Mesendoderm (in vitro differentiated cells): Measurements from ENCODE around the gene MYO15B.

Source experiments
- DNase-seq: peaks from one replicate; pipeline ENCODE4 v3.0.0; 2013
- H2AK5ac ChIP-seq: 2 replicates; pipeline ENCODE4 v1.6.1; 2013; ENCODE audit warnings: low read length, inconsistent platforms
- H2BK120ac ChIP-seq: 2 replicates; pipeline ENCODE4 v1.6.1; 2013; ENCODE audit warnings: low read depth, mild to moderate bottlenecking, low read length, moderate library complexity, mixed read lengths
- H2BK15ac ChIP-seq: replicated peaks from 2 replicates; pipeline ENCODE4 v1.6.1; 2013; ENCODE audit warnings: low read depth, mild to moderate bottlenecking, moderate library complexity
- H2BK5ac ChIP-seq: 2 replicates; pipeline ENCODE4 v1.6.1; 2013; ENCODE audit warnings: low read length, inconsistent platforms
- H3K18ac ChIP-seq: 2 replicates; pipeline ENCODE4 v1.6.1; 2013; ENCODE audit warnings: mild to moderate bottlenecking, low read length, mixed read lengths
- H3K23ac ChIP-seq: one replicate; pipeline ENCODE4 v1.6.1; 2013; ENCODE audit warnings: low read length
- H3K27ac ChIP-seq: 2 replicates; pipeline ENCODE4 v1.5.1; 2013; ENCODE audit warnings: low read depth, mild to moderate bottlenecking, inconsistent platforms, low read length, moderate library complexity
- H3K27me3 ChIP-seq: 2 replicates; pipeline ENCODE4 v1.6.1; 2013; ENCODE audit warnings: low read length, control low read depth, mild to moderate bottlenecking, inconsistent platforms; ENCODE audit not compliant: insufficient read depth, poor library complexity
- H3K36me3 ChIP-seq: 2 replicates; pipeline ENCODE4 v1.6.1; 2013; ENCODE audit warnings: low read length, inconsistent platforms; ENCODE audit not compliant: control insufficient read depth, insufficient read depth
- H3K4ac ChIP-seq: one replicate; pipeline ENCODE4 v1.6.1; 2013; ENCODE audit warnings: low read depth, mild to moderate bottlenecking, low read length, moderate library complexity
- H3K4me1 ChIP-seq: 2 replicates; pipeline ENCODE4 v1.6.1; 2013; ENCODE audit warnings: low read depth, low read length, inconsistent platforms; ENCODE audit not compliant: control insufficient read depth
- H3K4me2 ChIP-seq: 2 replicates; pipeline ENCODE4 v1.6.1; 2013; ENCODE audit warnings: low read length
- H3K4me3 ChIP-seq: 2 replicates; pipeline ENCODE4 v1.5.1; 2013; ENCODE audit warnings: mild to moderate bottlenecking, low read length
- H3K56ac ChIP-seq: one replicate; pipeline ENCODE4 v1.6.1; 2013; ENCODE audit warnings: low read length
- H3K79me1 ChIP-seq: 2 replicates; pipeline ENCODE4 v1.6.1; 2013; ENCODE audit warnings: low read length, inconsistent platforms
- H3K79me2 ChIP-seq: 2 replicates; pipeline ENCODE4 v1.6.1; 2013; ENCODE audit warnings: mild to moderate bottlenecking, low read length; ENCODE audit not compliant: control insufficient read depth, insufficient read depth
- H3K9ac ChIP-seq: 2 replicates; pipeline ENCODE4 v1.6.1; 2013; ENCODE audit warnings: low read length, inconsistent platforms
- H4K5ac ChIP-seq: one replicate; pipeline ENCODE4 v1.6.1; 2013; ENCODE audit warnings: low read length
- H4K8ac ChIP-seq: one replicate; pipeline ENCODE4 v1.6.1; 2013; ENCODE audit warnings: low read depth, mild to moderate bottlenecking, control low read depth, low read length, moderate library complexity
- WGBS: extraction: QIAGEN DNeasy Blood & Tissue Kit; methylation state at CpG from one replicate; pipeline ENCODE4 v1.1.7; 2013; ENCODE audit warnings: low lambda C conversion rate, missing lambda C conversion rate; ENCODE audit not compliant: insufficient coverage; ENCODE audit errors: extremely low coverage; 5-methylcytosine and 5-hydroxymethylcytosine counted together

Gene MYO15B

DNA sequence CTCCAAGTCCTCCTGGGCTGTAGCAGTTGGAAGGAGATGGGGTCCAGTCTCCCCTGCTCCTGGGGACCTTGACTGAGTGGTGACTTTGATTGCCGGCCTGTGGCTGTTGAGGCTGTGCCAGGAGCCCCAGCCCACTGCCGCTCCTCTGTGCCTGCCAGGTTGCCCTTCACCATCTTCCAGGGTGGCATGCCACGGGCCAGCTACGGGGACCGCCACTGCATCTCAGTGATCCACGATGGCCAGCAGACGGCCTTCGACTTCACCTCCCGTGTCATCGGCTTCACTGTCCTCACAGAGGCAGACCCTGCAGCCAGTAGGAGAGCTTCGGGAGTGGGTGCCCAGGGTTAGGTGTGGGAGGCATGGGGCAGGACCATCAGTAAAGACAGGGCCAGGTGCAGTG lies 23.4 kb upstream of the MYO15B start:
- no peak overlapping the region for H3K4ac ChIP-seq
- H3K36me3 ChIP-seq: no peaks in the 10 kb centered on the region
- no peak overlapping the region for H2BK5ac ChIP-seq
- H3K18ac ChIP-seq: no peak overlapping the region
- DNase-seq: no peak
- H3K4me3 ChIP-seq: no peak overlapping the region
- H3K79me1 ChIP-seq: no peaks in the 10 kb centered on the region
- no peaks in the 10 kb centered on the region for H3K4me1 ChIP-seq
- H3K27ac ChIP-seq: no peak overlapping the region
- no peaks in the 10 kb centered on the region for H3K27me3 ChIP-seq
- H3K79me2 ChIP-seq: no peaks in the 10 kb centered on the region
- H3K23ac ChIP-seq: no peak overlapping the region
- H4K8ac ChIP-seq: no peak overlapping the region
- no peak overlapping the region for H4K5ac ChIP-seq
- H3K4me2 ChIP-seq: no peak overlapping the region
- H3K9ac ChIP-seq: no peak overlapping the region
- H2BK15ac ChIP-seq: no peak overlapping the region
- no peak overlapping the region for H3K56ac ChIP-seq
- no peak overlapping the region for H2AK5ac ChIP-seq
- H2BK120ac ChIP-seq: no peak overlapping the region
- no CpG with 5 or more reads among the region's 11 CpGs for WGBS

- WGBS: no CpG with 5 or more reads among the region's 7 CpGs
Observed at GRCh38 chr17:75565066-75565465, 22.5 kb upstream of the MYO15B start.

GRCh38 chr17:75565618-75566017 lies 22.0 kb upstream of the MYO15B start:
- Histone ChIP-seq H2BK15ac (no peak overlapping the region), H3K9ac (no peak overlapping the region), H2AK5ac (no peak overlapping the region), H3K4me3 (no peak overlapping the region), H3K4ac (no peak overlapping the region), H4K8ac (no peak overlapping the region), H2BK120ac (no peak overlapping the region), H3K79me2 (no peaks in the 10 kb centered on the region), H3K79me1 (no peaks in the 10 kb centered on the region), H3K4me1 (no peaks in the 10 kb centered on the region), H4K5ac (no peak overlapping the region), H3K27ac (no peak overlapping the region), H3K18ac (no peak overlapping the region), H3K36me3 (no peaks in the 10 kb centered on the region), H3K27me3 (no peaks in the 10 kb centered on the region), H3K4me2 (no peak overlapping the region), H3K56ac (no peak overlapping the region), H3K23ac (no peak overlapping the region), H2BK5ac (no peak overlapping the region)
- DNase-seq: no peak
- no CpG with 5 or more reads among the region's 6 CpGs for WGBS

More at GRCh38 chr17:75565066-75565465, 22.5 kb upstream of the MYO15B start:
- H3K27ac ChIP-seq: no peak overlapping the region
- no peak overlapping the region for H3K9ac ChIP-seq
- DNase-seq: no peak
- H4K8ac ChIP-seq: no peak overlapping the region
- H3K27me3 ChIP-seq: no peaks in the 10 kb centered on the region
- H2BK120ac ChIP-seq: no peak overlapping the region
- no peak overlapping the region for H2BK15ac ChIP-seq
- H3K18ac ChIP-seq: no peak overlapping the region
- H2AK5ac ChIP-seq: no peak overlapping the region
- H2BK5ac ChIP-seq: no peak overlapping the region
- H4K5ac ChIP-seq: no peak overlapping the region
- H3K56ac ChIP-seq: no peak overlapping the region
- no peak overlapping the region for H3K4ac ChIP-seq
- no peaks in the 10 kb centered on the region for H3K36me3 ChIP-seq
- no peaks in the 10 kb centered on the region for H3K79me1 ChIP-seq
- H3K23ac ChIP-seq: no peak overlapping the region
- H3K4me2 ChIP-seq: no peak overlapping the region
- H3K4me1 ChIP-seq: no peaks in the 10 kb centered on the region
- no peak overlapping the region for H3K4me3 ChIP-seq
- H3K79me2 ChIP-seq: no peaks in the 10 kb centered on the region

DNA sequence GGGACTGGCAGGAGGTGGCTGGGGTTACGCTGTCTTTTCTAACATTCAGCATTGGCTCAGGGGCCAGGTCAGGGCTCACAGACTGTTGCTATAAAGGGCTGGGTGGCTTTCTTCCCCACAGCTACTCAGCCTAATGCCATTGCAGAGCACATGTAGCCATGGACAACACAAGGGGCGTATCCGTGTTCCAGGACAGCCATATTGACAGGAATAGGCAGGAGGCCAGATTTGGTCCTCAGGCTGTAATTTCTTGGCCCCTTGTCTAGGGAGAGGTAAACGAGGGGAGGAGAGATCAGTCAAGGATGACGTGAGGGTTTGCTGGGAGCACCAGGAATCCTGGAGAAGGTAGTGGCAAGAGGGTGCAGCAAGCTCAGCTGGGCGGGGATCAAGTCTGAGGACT lies 21.2 kb upstream of the MYO15B start:
- Histone ChIP-seq H3K56ac (no peak overlapping the region), H2BK120ac (no peak overlapping the region), H3K23ac (no peak overlapping the region), H3K79me1 (no peaks in the 10 kb centered on the region), H3K4ac (no peak overlapping the region), H3K4me1 (no peaks in the 10 kb centered on the region), H3K9ac (no peak overlapping the region), H3K18ac (no peak overlapping the region), H3K79me2 (no peaks in the 10 kb centered on the region), H3K4me2 (no peak overlapping the region), H3K27me3 (no peaks in the 10 kb centered on the region), H3K27ac (no peak overlapping the region), H2BK5ac (no peak overlapping the region), H4K8ac (no peak overlapping the region), H3K4me3 (no peak overlapping the region), H4K5ac (no peak overlapping the region), H2BK15ac (no peak overlapping the region), H2AK5ac (no peak overlapping the region), H3K36me3 (no peaks in the 10 kb centered on the region)
- WGBS: no CpG with 5 or more reads among the region's 6 CpGs
- DNase-seq: no peak

GRCh38 chr17:75566834-75567233 lies 20.8 kb upstream of the MYO15B start:
- Histone ChIP-seq H3K9ac (no peak overlapping the region), H2AK5ac (no peak overlapping the region), H3K4me2 (no peak overlapping the region), H3K18ac (no peak overlapping the region), H3K23ac (no peak overlapping the region), H4K5ac (no peak overlapping the region), H2BK5ac (no peak overlapping the region), H3K27me3 (no peaks in the 10 kb centered on the region), H3K4me1 (no peaks in the 10 kb centered on the region), H3K79me2 (no peaks in the 10 kb centered on the region), H3K4ac (no peak overlapping the region), H2BK15ac (no peak overlapping the region), H3K79me1 (no peaks in the 10 kb centered on the region), H3K27ac (no peak overlapping the region), H4K8ac (no peak overlapping the region), H2BK120ac (no peak overlapping the region), H3K36me3 (no peaks in the 10 kb centered on the region), H3K56ac (no peak overlapping the region), H3K4me3 (no peak overlapping the region)
- no peak for DNase-seq
- no CpG with 5 or more reads among the region's 5 CpGs for WGBS

GRCh38 chr17:75568412-75569255 lies 19.0 kb upstream of the MYO15B start:
- Histone ChIP-seq H3K4me3 (no peak overlapping the region), H3K36me3 (no peaks in the 10 kb centered on the region), H3K4me2 (no peak overlapping the region), H3K23ac (no peak overlapping the region), H3K4ac (no peak overlapping the region), H3K79me2 (no peaks in the 10 kb centered on the region), H4K5ac (no peak overlapping the region), H2AK5ac (no peak overlapping the region), H2BK5ac (no peak overlapping the region), H2BK120ac (no peak overlapping the region), H3K27ac (no peak overlapping the region), H3K4me1 (no peaks in the 10 kb centered on the region), H2BK15ac (no peak overlapping the region), H4K8ac (no peak overlapping the region), H3K18ac (no peak overlapping the region), H3K79me1 (no peaks in the 10 kb centered on the region), H3K9ac (no peak overlapping the region), H3K56ac (no peak overlapping the region), H3K27me3 (no peaks in the 10 kb centered on the region)
- DNase-seq: no peak
- WGBS: no CpG with 5 or more reads among the region's 31 CpGs
